GM19193 (cell line): ENCODE measurements around the gene MRPL40.

Experiments used
- POLR2A ChIP-seq: IDR thresholded peaks from 4 replicates; pipeline ENCODE4 v1.6.1; 2011; ENCODE audit not compliant: insufficient read depth, insufficient read length; ENCODE audit errors: extremely low read depth

Gene MRPL40

DNA sequence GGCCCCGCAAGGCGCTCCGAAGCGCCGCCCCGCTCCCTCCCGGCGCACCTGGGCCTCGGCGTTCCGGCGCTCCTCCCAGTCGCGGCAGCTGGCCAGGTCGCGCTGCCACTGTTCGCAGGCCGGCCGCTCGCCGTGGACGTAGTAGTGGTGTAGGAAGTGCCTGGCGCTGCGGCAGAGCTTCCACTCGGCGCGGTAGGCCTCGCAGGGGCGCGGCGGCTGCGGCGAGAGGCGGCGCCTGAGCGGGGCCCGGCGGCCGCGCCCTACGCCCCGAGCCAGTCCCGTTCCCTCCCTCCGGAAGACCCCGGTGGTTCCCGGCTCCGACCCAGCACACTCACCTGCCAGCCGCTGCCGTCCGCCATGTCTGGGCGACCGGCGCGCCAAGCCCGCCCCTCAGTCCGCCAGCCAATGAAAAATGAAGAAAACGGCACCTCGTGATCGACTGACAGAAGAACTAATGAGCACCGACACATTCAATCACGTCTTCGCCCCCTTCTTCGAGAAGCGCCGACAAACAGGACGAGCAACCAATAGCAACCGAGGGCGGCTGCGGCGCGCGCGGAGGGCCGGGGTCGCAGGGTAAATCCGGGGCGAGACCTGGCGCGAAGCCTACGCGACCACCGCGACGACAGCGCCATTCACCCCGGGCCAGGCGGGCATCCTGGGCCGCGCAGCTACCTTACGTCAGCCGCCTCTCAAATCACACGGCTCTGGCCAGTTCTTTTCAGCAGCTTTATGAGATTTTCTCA lies 15.2 kb downstream of the MRPL40 start, which contains the start of gene C22orf39:
Gene C22orf39 (minus strand): TSS at position 382 of the 746 bp plus-strand sequence. CDS start 23 bp downstream, at position 359.
- TF ChIP-seq POLR2A = peak; percentile 86

DNA sequence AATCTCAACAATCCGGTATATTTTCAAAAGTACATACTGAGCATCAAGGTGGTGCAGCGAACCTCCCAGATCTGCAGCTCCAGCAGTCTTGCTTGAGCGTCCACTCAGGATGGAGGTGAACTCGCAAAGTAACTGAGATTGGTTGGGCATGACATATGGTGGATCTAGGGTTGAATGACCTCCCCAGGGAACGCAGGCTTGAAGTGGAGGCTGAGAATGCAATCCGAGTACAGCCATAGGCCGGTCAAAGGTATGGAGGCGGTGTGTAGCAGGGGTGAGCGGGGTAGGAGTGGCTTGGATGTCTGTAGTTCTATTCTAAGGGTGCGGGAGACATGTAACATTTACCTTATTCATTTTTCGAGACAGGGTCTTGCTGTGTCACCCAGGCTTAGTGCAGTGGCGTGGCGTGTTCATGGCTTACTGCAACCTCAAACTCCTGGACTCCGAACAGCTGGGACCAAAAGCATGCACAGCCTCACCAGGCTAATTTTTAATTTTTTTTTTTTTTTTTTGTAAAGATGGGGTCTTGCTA lies 15.8 kb downstream of the MRPL40 start:
- TF ChIP-seq POLR2A = no peak

DNA sequence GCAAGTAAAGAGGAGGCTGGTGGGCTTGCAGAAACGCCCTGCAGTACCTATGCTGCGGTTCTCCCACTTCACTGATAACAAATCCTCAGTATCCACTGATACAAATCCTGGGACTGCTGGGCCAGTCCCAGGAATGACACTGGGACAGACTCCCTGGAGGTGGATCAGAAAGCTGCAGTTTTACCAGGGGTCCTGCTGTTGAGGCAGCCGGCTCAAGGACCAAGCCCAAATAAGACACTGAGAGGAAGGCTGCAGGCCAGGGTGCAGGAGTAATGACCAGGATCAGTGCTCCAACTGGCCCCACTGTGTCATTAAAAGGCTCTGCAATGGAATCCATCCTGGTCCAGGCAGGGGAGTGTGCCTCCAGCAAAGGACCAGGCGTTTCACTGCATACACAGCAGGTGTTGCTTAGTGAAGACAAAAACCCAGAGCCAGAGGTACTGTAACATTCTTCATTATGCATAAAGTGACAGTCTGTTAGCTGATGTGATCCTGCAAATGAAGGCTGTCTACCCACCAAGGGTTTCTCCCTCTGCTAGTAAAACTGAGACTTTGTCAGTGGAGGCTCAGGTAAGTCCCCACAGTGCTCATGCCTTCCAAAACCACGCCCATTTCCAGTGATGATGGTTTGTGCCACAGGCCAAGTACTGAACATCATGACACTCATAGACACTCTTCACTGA lies 16.5 kb downstream of the MRPL40 start:
- no peak for TF ChIP-seq POLR2A

DNA sequence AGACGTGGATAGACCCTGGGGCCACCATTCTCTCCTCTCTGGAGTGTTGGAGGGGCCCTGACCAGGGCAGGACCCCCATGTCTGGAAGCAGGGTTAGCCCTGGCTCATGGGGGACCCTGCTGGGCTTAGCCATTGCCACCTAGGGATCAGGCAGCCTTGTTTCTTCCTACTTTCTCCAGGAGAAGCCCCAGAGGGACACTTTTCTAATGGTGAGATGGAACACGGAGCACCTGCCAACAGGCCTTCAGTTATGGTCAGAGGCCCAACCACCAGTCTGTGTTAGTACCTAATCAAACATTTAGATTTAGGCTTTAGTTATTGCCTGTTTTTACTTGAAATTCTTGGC lies 17.1 kb downstream of the MRPL40 start:
- no peak for TF ChIP-seq POLR2A

DNA sequence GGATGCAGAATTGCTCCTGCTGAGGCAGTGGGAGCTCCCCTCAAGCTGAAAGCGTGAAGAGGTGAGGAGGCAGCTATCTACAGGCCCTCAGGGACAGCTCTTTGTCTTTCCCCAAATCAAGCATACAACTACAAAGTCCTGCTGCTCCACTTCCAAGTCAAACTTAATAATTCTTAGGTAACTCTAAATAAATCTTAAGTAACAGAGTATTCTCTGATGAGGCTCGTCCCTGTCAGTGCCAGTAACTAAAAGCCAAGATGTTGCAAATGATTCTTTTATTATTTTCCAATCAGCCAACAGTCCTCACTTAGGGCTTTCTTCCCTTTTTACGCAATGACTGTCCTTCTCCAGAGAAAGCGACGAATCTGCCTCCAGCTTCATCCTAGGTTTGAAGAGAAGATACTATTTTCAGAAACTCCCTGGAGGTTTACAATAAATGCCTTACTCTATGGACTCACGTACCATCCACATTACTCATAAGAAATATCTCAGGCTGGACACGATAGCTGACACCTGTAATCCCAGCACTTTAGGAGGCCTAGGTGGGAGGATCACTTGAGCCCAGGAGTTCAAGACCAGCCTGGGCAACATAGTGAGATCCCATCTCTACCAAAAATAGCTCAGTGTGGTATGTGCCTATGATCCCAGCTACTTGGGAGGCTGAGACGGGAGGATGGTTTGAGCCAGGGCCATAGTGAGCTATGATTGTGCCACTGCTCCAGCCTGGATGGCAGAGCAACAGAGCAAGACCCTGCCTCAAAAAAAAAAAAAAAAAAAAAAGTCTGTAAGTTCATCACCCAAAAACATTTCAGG lies 18.2 kb downstream of the MRPL40 start:
- no peak for TF ChIP-seq POLR2A

DNA sequence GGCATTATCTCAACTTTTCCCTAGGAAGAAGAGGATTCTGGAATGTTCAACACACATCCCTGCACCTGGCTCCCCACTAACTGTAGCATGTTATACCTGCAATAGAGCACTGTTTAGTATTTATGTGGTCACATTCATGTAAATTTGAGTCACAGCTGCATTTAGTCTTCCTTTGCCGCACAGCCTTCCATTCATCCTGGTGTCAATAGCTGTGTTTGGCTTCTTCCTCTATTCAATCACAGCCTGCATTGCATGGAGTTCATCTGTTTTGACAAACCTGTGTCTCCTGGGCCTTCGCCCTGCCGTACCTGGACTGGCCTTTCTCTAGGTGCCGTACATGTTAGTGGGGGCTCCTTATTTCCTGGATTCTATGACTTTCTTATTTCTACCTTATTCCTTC lies 19.2 kb downstream of the MRPL40 start:
- TF ChIP-seq POLR2A = no peak

DNA sequence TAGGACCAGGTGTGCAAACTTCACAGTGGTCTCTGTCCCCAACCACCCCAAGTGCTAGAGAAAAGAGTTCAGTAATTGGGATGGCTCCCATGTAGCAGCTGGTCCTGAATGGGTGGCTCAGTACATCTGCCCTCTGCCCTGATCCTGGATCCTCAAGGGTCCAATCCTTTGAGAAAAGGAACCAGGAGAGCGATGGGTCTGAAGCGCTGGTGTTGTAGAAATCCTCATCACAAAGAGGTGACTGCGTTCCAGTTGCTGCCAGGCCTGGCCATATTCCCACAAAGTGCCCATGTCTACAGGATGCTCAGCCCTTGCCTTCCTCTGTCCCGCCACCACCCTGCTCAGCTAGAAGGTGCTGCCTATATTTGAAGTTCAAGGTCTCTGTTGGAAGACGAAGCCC lies 21.4 kb downstream of the MRPL40 start:
- no peak for TF ChIP-seq POLR2A

DNA sequence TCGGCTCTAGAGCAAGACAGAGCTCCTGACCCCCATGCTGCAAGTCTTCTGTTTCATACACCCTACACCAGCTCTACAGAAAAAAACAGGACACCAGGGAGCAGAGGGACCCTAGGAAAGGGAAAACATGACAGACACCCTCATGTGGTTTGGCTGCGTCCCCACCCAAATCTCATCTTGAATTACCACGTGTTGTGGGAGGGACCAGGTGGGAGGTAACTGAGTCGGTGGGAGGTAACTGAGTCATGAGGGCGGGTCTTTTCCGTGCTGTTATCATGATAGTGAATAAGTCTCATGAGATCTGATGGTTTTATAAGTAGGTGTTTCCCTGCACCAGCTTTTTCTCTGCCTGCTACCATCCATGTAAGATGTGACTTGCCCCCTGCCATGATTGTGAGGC lies 21.8 kb downstream of the MRPL40 start:
- TF ChIP-seq POLR2A = no peak

DNA sequence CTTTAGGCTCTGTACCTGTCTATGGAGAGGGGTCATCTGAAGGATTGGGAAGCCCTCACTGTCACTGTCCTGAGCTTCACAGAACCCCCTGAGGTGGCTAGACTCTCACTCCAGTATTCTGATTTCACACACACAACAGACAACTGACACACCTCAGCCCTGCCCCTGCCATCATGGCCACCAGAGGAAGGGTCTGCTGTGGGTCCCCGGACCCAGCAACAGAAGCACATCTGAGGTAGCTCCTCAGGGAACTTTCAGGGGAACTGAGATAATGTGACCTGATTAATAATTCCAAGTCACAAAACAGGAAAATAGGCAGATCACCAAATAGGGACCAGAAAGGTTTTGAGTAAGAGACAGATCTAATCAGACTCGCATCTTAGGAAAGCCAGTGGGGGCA lies 22.7 kb downstream of the MRPL40 start:
- TF ChIP-seq POLR2A = no peak

DNA sequence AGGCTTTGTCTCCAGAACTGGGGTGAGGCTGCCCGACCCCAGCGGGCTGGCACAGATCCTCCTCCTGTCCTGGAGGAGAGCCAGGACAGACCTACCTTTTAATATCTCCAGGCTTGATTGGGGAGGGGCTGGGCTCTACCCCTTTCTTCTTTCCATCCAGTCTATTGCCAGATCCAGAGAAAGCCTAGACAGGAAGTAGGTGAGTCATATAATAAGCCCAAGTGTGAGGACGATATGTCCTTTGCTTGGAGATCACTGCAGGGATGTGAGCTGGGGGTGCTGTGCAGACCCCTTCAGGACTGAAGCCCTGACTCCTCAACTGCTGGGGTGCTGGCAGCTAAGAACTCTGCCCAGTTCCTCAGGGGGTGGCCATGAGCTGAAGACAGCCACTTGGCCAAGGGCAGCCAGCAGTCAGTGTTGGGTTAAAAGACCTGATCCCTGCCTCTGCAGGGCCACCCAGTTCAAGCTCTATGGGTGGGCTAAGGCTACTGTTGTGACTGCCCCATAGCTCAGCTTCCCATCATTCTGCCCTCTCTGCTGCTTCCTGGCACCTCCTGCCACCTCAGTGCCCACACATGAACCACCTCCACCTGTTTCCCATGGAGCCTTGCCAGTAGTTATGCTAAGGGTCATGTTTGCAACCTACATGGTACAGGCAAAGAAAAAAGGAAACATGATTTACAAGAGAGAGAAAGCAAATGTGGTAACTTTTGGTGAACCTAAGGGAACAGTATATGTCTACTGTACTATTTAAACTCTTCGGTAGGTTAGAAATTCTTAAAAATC lies 23.4 kb downstream of the MRPL40 start:
- no peak for TF ChIP-seq POLR2A

DNA sequence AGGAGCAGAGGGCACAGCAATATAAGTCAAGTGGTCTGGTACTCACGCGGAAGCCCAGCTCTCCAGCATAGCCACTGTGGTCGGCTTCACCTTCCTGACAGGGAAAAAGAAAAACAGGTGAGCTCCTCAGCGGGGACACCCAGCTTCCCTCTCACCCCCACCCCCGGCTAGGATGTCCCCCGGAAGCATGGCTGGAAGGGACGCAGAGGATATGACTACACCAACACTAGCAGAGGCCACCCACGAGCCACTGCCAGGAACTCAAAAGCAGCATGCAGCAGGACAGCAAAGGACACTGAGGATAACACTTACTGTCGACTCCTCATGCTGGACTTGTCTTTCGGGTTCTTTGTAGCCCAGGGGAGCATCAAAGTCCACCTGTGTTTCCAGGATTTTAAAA lies 24.2 kb downstream of the MRPL40 start:
- TF ChIP-seq POLR2A = no peak

DNA sequence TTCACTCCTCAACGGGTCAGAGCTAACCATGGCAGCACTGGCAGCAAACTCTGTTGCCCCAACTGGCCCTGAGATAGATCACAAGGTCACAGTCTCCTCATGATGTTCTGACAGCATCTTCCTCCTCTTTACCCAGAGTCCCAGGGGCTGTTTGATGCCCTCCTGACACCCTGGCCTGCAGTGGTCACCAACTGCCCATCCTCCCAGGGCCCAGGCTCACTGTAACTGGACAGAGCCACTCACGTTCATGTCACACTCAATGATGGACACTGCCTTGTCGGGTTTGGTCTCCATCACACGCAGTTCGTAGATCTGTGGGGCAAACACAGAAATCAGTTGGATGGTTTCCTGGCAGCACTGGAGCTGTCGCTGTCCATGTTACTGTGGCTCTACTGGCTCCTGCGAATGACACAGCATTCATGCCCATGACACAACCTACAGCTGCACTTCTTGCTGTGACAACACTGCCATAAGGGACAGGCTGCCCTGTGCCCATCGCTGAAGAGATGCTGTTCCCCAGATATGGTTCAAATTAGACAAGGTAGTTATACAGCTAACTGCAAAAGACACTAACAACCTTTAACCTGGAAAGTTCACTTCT lies 25.6 kb downstream of the MRPL40 start:
- TF ChIP-seq POLR2A = no peak

DNA sequence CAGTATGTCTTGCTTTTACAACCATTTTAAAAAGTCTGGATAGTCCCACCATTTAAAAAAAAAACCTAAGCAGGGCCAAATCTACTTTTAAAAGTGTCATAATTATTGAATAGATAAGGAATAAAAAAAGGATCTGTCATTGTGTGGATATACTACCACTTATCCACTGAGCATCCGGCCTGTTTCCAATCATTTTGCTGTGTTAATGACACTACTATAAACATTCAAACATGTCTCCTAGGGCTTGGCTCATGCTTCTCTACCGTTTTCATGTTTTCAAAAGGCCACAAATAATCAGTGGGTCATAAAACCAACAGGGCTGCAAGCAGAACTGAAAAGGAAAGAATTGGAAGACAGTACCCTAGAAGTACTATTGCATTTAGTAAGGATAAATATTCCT lies 27.7 kb downstream of the MRPL40 start:
- TF ChIP-seq POLR2A = no peak

DNA sequence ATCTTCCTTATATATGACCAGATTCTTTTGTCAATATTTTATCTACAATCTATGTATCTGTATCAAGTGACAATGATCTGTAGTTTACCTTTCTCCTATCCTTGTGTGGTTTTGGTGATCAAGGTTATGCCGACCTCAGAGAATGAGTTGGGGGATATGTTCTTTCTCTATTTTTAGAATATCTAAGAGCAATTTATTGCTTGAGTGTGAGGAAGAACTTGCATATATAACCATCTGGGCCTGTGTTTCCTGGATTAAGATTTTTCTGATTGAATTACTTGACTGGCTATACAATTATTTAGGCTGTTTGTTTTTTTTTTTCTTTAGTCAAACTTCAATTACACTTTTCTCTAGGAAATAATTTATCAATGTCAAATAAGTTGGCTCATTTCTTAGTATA lies 29.2 kb downstream of the MRPL40 start:
- no peak for TF ChIP-seq POLR2A
